OCI-LY7 (cell line): ENCODE data around the gene IL17RE.

Source experiments
- EZH2phosphoT487 ChIP-seq: fragments of 200-600 bp; sonication (generic); IDR thresholded peaks from 2 replicates; pipeline ENCODE4 v1.6.1; 2018; ENCODE audit warnings: low read depth, borderline replicate concordance, mild to moderate bottlenecking, mixed run types, antibody characterized with exemption, low read length, moderate library complexity, mixed read lengths
- TF ChIP-seq, protein P1 (sequence below): fragments of 200-600 bp; sonication (generic); conservative IDR thresholded peaks from 2 replicates; pipeline ENCODE4 v1.5.1; 2014; ENCODE audit warnings: mild to moderate bottlenecking, antibody characterized with exemption, low read length, moderate library complexity, mixed read lengths

GRCh38 chr3:9933561-9934234 is 31.1 kb downstream of the IL17RE start, which contains the start of gene CRELD1:
- TF ChIP-seq, protein P1, sequence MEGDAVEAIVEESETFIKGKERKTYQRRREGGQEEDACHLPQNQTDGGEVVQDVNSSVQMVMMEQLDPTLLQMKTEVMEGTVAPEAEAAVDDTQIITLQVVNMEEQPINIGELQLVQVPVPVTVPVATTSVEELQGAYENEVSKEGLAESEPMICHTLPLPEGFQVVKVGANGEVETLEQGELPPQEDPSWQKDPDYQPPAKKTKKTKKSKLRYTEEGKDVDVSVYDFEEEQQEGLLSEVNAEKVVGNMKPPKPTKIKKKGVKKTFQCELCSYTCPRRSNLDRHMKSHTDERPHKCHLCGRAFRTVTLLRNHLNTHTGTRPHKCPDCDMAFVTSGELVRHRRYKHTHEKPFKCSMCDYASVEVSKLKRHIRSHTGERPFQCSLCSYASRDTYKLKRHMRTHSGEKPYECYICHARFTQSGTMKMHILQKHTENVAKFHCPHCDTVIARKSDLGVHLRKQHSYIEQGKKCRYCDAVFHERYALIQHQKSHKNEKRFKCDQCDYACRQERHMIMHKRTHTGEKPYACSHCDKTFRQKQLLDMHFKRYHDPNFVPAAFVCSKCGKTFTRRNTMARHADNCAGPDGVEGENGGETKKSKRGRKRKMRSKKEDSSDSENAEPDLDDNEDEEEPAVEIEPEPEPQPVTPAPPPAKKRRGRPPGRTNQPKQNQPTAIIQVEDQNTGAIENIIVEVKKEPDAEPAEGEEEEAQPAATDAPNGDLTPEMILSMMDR = no peak
- TF ChIP-seq EZH2phosphoT487 = no peak
